A549 (cell line): Measurements from ENCODE around the gene RCC1. TPM values are rescaled to one million over a fixed set of nuclear protein-coding genes. Genes with fewer than 3 reads are reported as not detected.

Experiments used
- ATAC-seq, 2 experiments: fragments of 200-7000 bp in 1 of 2; fragments of >200 bp in 1 of 2; cut with Nextera tagmentation in 1 of 2; cut with Tn5 transposase in 1 of 2; 3 replicates each; pipeline versions ENCODE4 v1.8.0 to v1.9.1; 2018 to 2020; ENCODE audit warnings: mild to moderate bottlenecking in 1 of 2, moderate library complexity in 1 of 2
- CTCF ChIA-PET: fragments of 300-600 bp; sonication (Branson Sonifier 250); formaldehyde crosslinking; extraction: SDS; loops from one replicate; lab custom pipeline; 2021; ENCODE audit warnings: antibody characterized with exemption, inconsistent platforms; lab: Yijun Ruan, JAX
- POLR2A ChIA-PET: fragments of 350-600 bp; formaldehyde crosslinking; extraction: SDS; loops from one replicate; lab custom pipeline; 2021; ENCODE audit warnings: antibody characterized with exemption, inconsistent platforms; lab: Yijun Ruan, JAX
- DNase-seq, 2 experiments: peaks; one replicate each; pipeline versions ENCODE4 v3.0.0 to v3.0.0-alpha.2; 2011 to 2016; ENCODE audit warnings: low read depth in 1 of 2, low spot score in 1 of 2
- FAIRE-seq: peaks from 2 replicates; lab custom pipeline; 2011; peaks lifted over from hg19 to GRCh38; lab: Jason Lieb, UNC
- H3K27ac ChIP-seq, 2 experiments: fragments of >200 bp; sonication (Bioruptor Twin); formaldehyde crosslinking; 3 replicates each; pipeline ENCODE4 v1.5.1; 2016 to 2017
- H3K4me1 ChIP-seq: fragments of >200 bp; sonication (Bioruptor Twin); formaldehyde crosslinking; 3 replicates; pipeline ENCODE4 v1.6.1; 2016
- H3K4me2 ChIP-seq: fragments of >200 bp; sonication (Bioruptor Twin); formaldehyde crosslinking; 3 replicates; pipeline ENCODE4 v1.6.1; 2016
- H3K4me3 ChIP-seq: fragments of >200 bp; sonication (Bioruptor Twin); formaldehyde crosslinking; 3 replicates; pipeline ENCODE4 v1.5.1; 2016
- H3K9me3 ChIP-seq: fragments of >200 bp; sonication (Bioruptor Twin); formaldehyde crosslinking; 3 replicates; pipeline ENCODE4 v1.6.1; 2016
- BHLHE40 ChIP-seq: IDR thresholded peaks from 2 replicates; pipeline ENCODE4 v1.6.1; 2012; ENCODE audit warnings: low read depth, low read length, inconsistent platforms
- CEBPB ChIP-seq, 2 experiments: fragments of >200 bp in 1 of 2; sonication (Bioruptor Twin) in 1 of 2; formaldehyde crosslinking in 1 of 2; IDR thresholded peaks; 2 replicates each; pipeline ENCODE4 v1.6.1; 2012 to 2016
- CTCF ChIP-seq: fragments of >200 bp; sonication (Bioruptor Twin); formaldehyde crosslinking; IDR thresholded peaks from 3 replicates; pipeline ENCODE4 v1.5.1; 2016
- ESRRA ChIP-seq: fragments of 150-350 bp; IDR thresholded peaks from 2 replicates; pipeline ENCODE4 v1.6.1; 2014; ENCODE audit warnings: mild to moderate bottlenecking, low read length, borderline replicate concordance
- FOSB ChIP-seq: fragments of 250-450 bp; sonication (Bioruptor Pico); IDR thresholded peaks from 2 replicates; pipeline ENCODE4 v1.5.0; 2020; ENCODE audit warnings: mild to moderate bottlenecking, moderate library complexity
- FOXS1 ChIP-seq: fragments of 250-450 bp; sonication (Bioruptor Pico); IDR thresholded peaks from 2 replicates; pipeline ENCODE4 v1.5.0; 2020; ENCODE audit warnings: mild to moderate bottlenecking, moderate library complexity
- GATA3 ChIP-seq: IDR thresholded peaks from 2 replicates; pipeline ENCODE4 v1.6.1; 2012; ENCODE audit warnings: borderline replicate concordance
- HES2 ChIP-seq: fragments of >200 bp; sonication (Bioruptor Twin); formaldehyde crosslinking; IDR thresholded peaks from 2 replicates; pipeline ENCODE4 v1.6.1; 2016
- HEYL ChIP-seq: fragments of 250-450 bp; sonication (Bioruptor Pico); IDR thresholded peaks from 2 replicates; pipeline ENCODE4 v1.8.0; 2021; ENCODE audit warnings: mild to moderate bottlenecking, moderate library complexity
- HOXA7 ChIP-seq: fragments of 250-450 bp; sonication (Bioruptor Pico); IDR thresholded peaks from 2 replicates; pipeline ENCODE4 v1.5.0; 2020; ENCODE audit warnings: mild to moderate bottlenecking, moderate library complexity
- HOXB13 ChIP-seq: fragments of 250-450 bp; sonication (Bioruptor Pico); IDR thresholded peaks from 2 replicates; pipeline ENCODE4 v1.5.0; 2020; ENCODE audit warnings: low read depth, mild to moderate bottlenecking, moderate library complexity
- JUN ChIP-seq, 2 experiments: fragments of >200 bp; sonication (Bioruptor Twin); formaldehyde crosslinking; IDR thresholded peaks; 2 replicates in 1 of 2; 3 replicates in 1 of 2; pipeline ENCODE4 v1.6.1; 2016 to 2017
- KDM1A ChIP-seq: fragments of 200-600 bp; sonication (generic); IDR thresholded peaks from 2 replicates; pipeline ENCODE4 v1.6.1; 2016; ENCODE audit warnings: low read depth, mild to moderate bottlenecking
- MAX ChIP-seq: IDR thresholded peaks from 2 replicates; pipeline ENCODE4 v1.6.1; 2012
- NPAS2 ChIP-seq: fragments of 250-450 bp; sonication (Bioruptor Pico); IDR thresholded peaks from 2 replicates; pipeline ENCODE4 v1.8.0; 2022; ENCODE audit warnings: mild to moderate bottlenecking, moderate library complexity, borderline replicate concordance
- NR3C1 ChIP-seq: fragments of >200 bp; sonication (Bioruptor Twin); formaldehyde crosslinking; IDR thresholded peaks from 3 replicates; pipeline ENCODE4 v1.6.1; 2017
- PHF8 ChIP-seq: fragments of 200-600 bp; sonication (generic); IDR thresholded peaks from 2 replicates; pipeline ENCODE4 v1.6.1; 2016; ENCODE audit warnings: low read depth, mild to moderate bottlenecking, antibody characterized with exemption, moderate library complexity, borderline replicate concordance
- POLR2A ChIP-seq: IDR thresholded peaks from 2 replicates; pipeline ENCODE4 v1.6.1; 2012; ENCODE audit warnings: mild to moderate bottlenecking, low read length
- RAD21 ChIP-seq, 2 experiments: fragments of >200 bp in 1 of 2; sonication (Bioruptor Twin) in 1 of 2; formaldehyde crosslinking in 1 of 2; IDR thresholded peaks in 1 of 2; conservative IDR thresholded peaks in 1 of 2; 2 replicates in 1 of 2; 3 replicates in 1 of 2; pipeline ENCODE4 v1.6.1; 2012 to 2018; ENCODE audit warnings: inconsistent platforms in 1 of 2
- RARB ChIP-seq: fragments of 250-450 bp; sonication (Bioruptor Pico); IDR thresholded peaks from 2 replicates; pipeline ENCODE4 v1.8.0; 2021; ENCODE audit warnings: mild to moderate bottlenecking, moderate library complexity
- RCOR1 ChIP-seq: fragments of 150-350 bp; IDR thresholded peaks from 2 replicates; pipeline ENCODE4 v1.6.1; 2014; ENCODE audit warnings: antibody characterized with exemption, low read length, low read depth
- REST ChIP-seq: fragments of 200-600 bp; sonication (generic); IDR thresholded peaks from 2 replicates; pipeline ENCODE4 v1.6.1; 2016; ENCODE audit warnings: antibody characterized with exemption, mild to moderate bottlenecking, moderate library complexity
- RNF2 ChIP-seq: fragments of 200-600 bp; sonication (generic); IDR thresholded peaks from 2 replicates; pipeline ENCODE4 v1.6.1; 2016; ENCODE audit warnings: low read depth, mild to moderate bottlenecking, antibody characterized with exemption, moderate library complexity, borderline replicate concordance
- TFCP2L1 ChIP-seq: fragments of 250-450 bp; sonication (Bioruptor Pico); IDR thresholded peaks from 2 replicates; pipeline ENCODE4 v1.5.0; 2021; ENCODE audit warnings: mild to moderate bottlenecking
- TP53 ChIP-seq: fragments of 250-450 bp; sonication (Bioruptor Pico); IDR thresholded peaks from 2 replicates; pipeline ENCODE4 v1.5.0; 2021; ENCODE audit warnings: mild to moderate bottlenecking, moderate library complexity
- USF2 ChIP-seq: fragments of 450-650 bp; IDR thresholded peaks from 2 replicates; pipeline ENCODE4 v1.6.1; 2014; ENCODE audit warnings: antibody characterized with exemption
- ZFP36 ChIP-seq: fragments of 450-650 bp; IDR thresholded peaks from 2 replicates; pipeline ENCODE4 v1.6.1; 2014; ENCODE audit warnings: borderline replicate concordance; ENCODE audit not compliant: partially characterized antibody
- ZSCAN20 ChIP-seq: fragments of 250-450 bp; sonication (Bioruptor Pico); IDR thresholded peaks from 2 replicates; pipeline ENCODE4 v1.8.0; 2022; ENCODE audit warnings: mild to moderate bottlenecking, moderate library complexity
- WGBS: methylation state at CpG from one replicate; pipeline ENCODE4 v1.1.6; 2017; ENCODE audit errors: missing lambda C conversion rate; 5-methylcytosine and 5-hydroxymethylcytosine counted together
- polyA plus RNA-seq, 4 experiments: library from polyadenylated mRNA; depleted of rRNA in 3 of 4; stranded (reverse); fragments of >200 nt; fragmentation: RNase III in 1 of 4; extraction: RNeasy Plus Mini Kit Qiagen cat#74134 plus additional on column Dnase treatment in 1 of 4; gene quantifications; 2 replicates in 3 of 4; 3 replicates in 1 of 4; pipeline ENCODE4 v1.2.3, GENCODE V29; 2011 to 2017

RCC1 gene
- polyA plus RNA-seq, 2 of the 4 experiments (the other 2 are of a cell fraction): 42.1 to 70.3 TPM

- TF ChIP-seq MAX (no peak; the same call in 1 of the 2 replicates), HOXA7 (CRISPR knock-in tag) (no peak), BHLHE40 (no peak), NR3C1 (no peak), ZFP36 (no peak), ZSCAN20 (CRISPR knock-in tag) (no peak), USF2 (no peak), RARB (CRISPR knock-in tag) (peak; percentile 33; the same call in 1 of the 2 replicates), FOSB (CRISPR knock-in tag) (peak; percentile 65; the same call in 1 of the 2 replicates), FOXS1 (CRISPR knock-in tag) (no peak), HOXB13 (CRISPR knock-in tag) (no peak), TFCP2L1 (CRISPR knock-in tag) (0 out of 2 replicates have a peak, but pooled peaks have one; percentile 14), RCOR1 (no peak), HES2 (no peak), GATA3 (0 out of 2 replicates have a peak, but pooled peaks have one; percentile 14), RAD21 (conservative IDR thresholded peaks at IDR 0.05 in 1 of 2, IDR thresholded peaks at IDR 0.05 in 1 of 2) (no peak), RNF2 (no peak), KDM1A (no peak), REST (no peak), TP53 (CRISPR knock-in tag) (no peak), NPAS2 (CRISPR knock-in tag) (no peak), HEYL (CRISPR knock-in tag) (no peak)
Observed at GRCh38 chr1:28577738-28578536, 72.1 kb downstream of the RCC1 start (continued).

- Histone ChIP-seq H3K27ac (peak overlapping the region in 1 of 2 experiments; percentile 96; a peak in 2 of 6 replicates), H3K4me1 (peaks cover 17% of the 10 kb centered on the region; the same call in 2 of the 3 replicates), H3K9me3 (no peaks in the 10 kb centered on the region), H3K4me2 (peak overlapping the region; percentile 92), H3K4me3 (peak overlapping the region; percentile 99; the same call in 1 of the 3 replicates)
- POLR2A ChIA-PET: interaction anchor here (0.7 to 1.3 kb wide), 3 partner anchors 16 to 181 kb away, joined by 3 to 4 read pairs (median 3); no protein-coding TSS in a partner anchor
- CTCF ChIA-PET: interaction anchor here (1.0 to 5.7 kb wide), 5 partner anchors 11 to 62 kb away, joined by 3 to 25 read pairs (median 3); no protein-coding TSS in a partner anchor
- FAIRE-seq: no peak
- DNase-seq: no peak
- no peak for ATAC-seq
- 59% methylated on average over 6 of the region's 6 CpGs for WGBS
- no peak for TF ChIP-seq RARB (CRISPR knock-in tag)
- TF ChIP-seq CEBPB (IDR thresholded peaks at IDR 0.05): no peak
- no peak for TF ChIP-seq MAX
- no peak for TF ChIP-seq HEYL (CRISPR knock-in tag)
- TF ChIP-seq CTCF: no peak
- TF ChIP-seq PHF8: no peak
- TF ChIP-seq USF2: no peak
- no peak for TF ChIP-seq ESRRA
- no peak for TF ChIP-seq JUN (IDR thresholded peaks at IDR 0.05)
- no peak for TF ChIP-seq POLR2A
Observed at GRCh38 chr1:28578696-28579218, 72.9 kb downstream of the RCC1 start.
